K562 (cell line): Measurements from ENCODE around the gene SCYL2. TPM values are rescaled to one million over a fixed set of nuclear protein-coding genes. Genes with fewer than 3 reads are reported as not detected.

Experiments used
- BRD9 ChIP-seq: fragments of 450-650 bp; IDR thresholded peaks from 2 replicates; pipeline ENCODE4 v1.6.1; 2018; ENCODE audit warnings: low read depth; ENCODE audit not compliant: partially characterized antibody
- CREM ChIP-seq: IDR thresholded peaks from 2 replicates; pipeline ENCODE4 v1.6.1; 2014; ENCODE audit warnings: antibody characterized with exemption, low read depth
- KDM1A ChIP-seq, 2 experiments: fragments of 450-650 bp; IDR thresholded peaks; 2 replicates each; pipeline ENCODE4 v1.6.1; 2016; ENCODE audit warnings: mild to moderate bottlenecking in 2 of 2
- MCM3 ChIP-seq: fragments of 450-650 bp; IDR thresholded peaks from 2 replicates; pipeline ENCODE4 v1.6.1; 2016
- PTBP1 ChIP-seq: fragments of 200-400 bp; formaldehyde crosslinking; IDR thresholded peaks from 2 replicates; pipeline ENCODE4 v1.6.1; 2017; ENCODE audit warnings: low read depth, low read length
- RBBP5 ChIP-seq: fragments of 200-600 bp; sonication (generic); IDR thresholded peaks from 2 replicates; pipeline ENCODE4 v1.6.1; 2012; ENCODE audit warnings: borderline replicate concordance, mild to moderate bottlenecking, low read length, control low read depth, inconsistent platforms; ENCODE audit not compliant: insufficient read depth, poor library complexity, severe bottlenecking
- RBM34 ChIP-seq: fragments of 200-400 bp; formaldehyde crosslinking; IDR thresholded peaks from 2 replicates; pipeline ENCODE4 v1.6.1; 2018; ENCODE audit warnings: low read length, borderline replicate concordance; ENCODE audit not compliant: insufficient read depth
- ZBTB17 ChIP-seq: fragments of 450-650 bp; formaldehyde crosslinking; IDR thresholded peaks from 2 replicates; pipeline ENCODE4 v1.4.0; 2020; ENCODE audit warnings: mild to moderate bottlenecking
- ZNF740 ChIP-seq, 3 experiments: fragments of 200-800 bp in 1 of 3; sonication (Bioruptor generic) in 1 of 3; sonication (generic) in 1 of 3; formaldehyde crosslinking in 1 of 3; IDR thresholded peaks; 2 replicates each; pipeline versions ENCODE4 v1.6.1 to v1.8.0; 2016 to 2022; ENCODE audit warnings: mild to moderate bottlenecking in 2 of 3, missing compliant biosample characterization in 2 of 3, missing genetic modification characterization in 2 of 3, missing genetic modification reagents in 1 of 3
- polyA plus RNA-seq, 8 experiments: library from polyadenylated mRNA; depleted of rRNA in 4 of 8; stranded (reverse) in 5 of 8; unstranded in 3 of 8; fragments of >200 nt; fragmentation: Nextera tagmentation in 2 of 8; fragmentation: Illumina TruSeq in 1 of 8; extraction: Ambion mirVana in 2 of 8; extraction: Trizol in 1 of 8; gene quantifications; 2 replicates each; pipeline versions ENCODE4 v1.2.1 to v1.2.3, GENCODE V29; 2011 to 2014; ENCODE audit warnings: inconsistent platforms in 1 of 8, missing spikeins in 1 of 8
- total RNA-seq, 7 experiments: library from RNA; depleted of rRNA in 6 of 7; stranded (reverse); fragments of >200 nt in 6 of 7; fragmentation: Illumina TruSeq in 2 of 7; extraction: Trizol in 2 of 7; gene quantifications; 2 replicates each; pipeline versions ENCODE4 v1.2.1 to v1.2.3, GENCODE V29; 2011 to 2021; ENCODE audit warnings: low replicate concordance in 1 of 7
- TF ChIP-seq, protein P1 (sequence below): fragments of 450-650 bp; IDR thresholded peaks from 2 replicates; pipeline ENCODE4 v1.6.1; 2017; ENCODE audit warnings: antibody characterized with exemption
- TF ChIP-seq, protein P2 (sequence below): fragments of 450-650 bp; IDR thresholded peaks from 2 replicates; pipeline ENCODE4 v1.6.1; 2016; ENCODE audit warnings: borderline replicate concordance
- TF ChIP-seq, protein P3 (sequence below): sonication (generic); formaldehyde crosslinking; IDR thresholded peaks from 2 replicates; pipeline ENCODE4 v1.8.0; 2023; ENCODE audit warnings: mild to moderate bottlenecking, missing genetic modification reagents
- TF ChIP-seq, protein P4 (sequence below): sonication (generic); formaldehyde crosslinking; IDR thresholded peaks from 2 replicates; pipeline ENCODE4 v1.8.1; 2023; ENCODE audit warnings: mild to moderate bottlenecking, missing genetic modification reagents
- TF ChIP-seq, protein P5 (sequence below), 2 experiments: IDR thresholded peaks; 2 replicates each; pipeline ENCODE4 v1.6.1; 2012; ENCODE audit warnings: improper control_type of control experiment in 2 of 2, low read depth in 2 of 2, low read length in 2 of 2, borderline replicate concordance in 1 of 2

The SCYL2 gene
- total and polyA plus RNA-seq, 9 of the 15 experiments (the other 6 are each of a cell fraction or from before 2014, with no cell fraction given) = 9.9 to 49.0 (median 32.9) TPM

- TF ChIP-seq KDM1A (IDR thresholded peaks at IDR 0.05) (no peak), ZBTB17 (CRISPR knock-in tag) (peak; percentile 60; the same call in 1 of the 2 replicates), CREM (peak; percentile 94), RBM34 (no peak), ZNF740 (CRISPR knock-in tag; IDR thresholded peaks at IDR 0.05) (no peak), ZNF740 (tag; IDR thresholded peaks at IDR 0.05) (no peak), BRD9 (no peak), MCM3 (no peak), PTBP1 (no peak), RBBP5 (peak; percentile 94)
- TF ChIP-seq, protein P1, sequence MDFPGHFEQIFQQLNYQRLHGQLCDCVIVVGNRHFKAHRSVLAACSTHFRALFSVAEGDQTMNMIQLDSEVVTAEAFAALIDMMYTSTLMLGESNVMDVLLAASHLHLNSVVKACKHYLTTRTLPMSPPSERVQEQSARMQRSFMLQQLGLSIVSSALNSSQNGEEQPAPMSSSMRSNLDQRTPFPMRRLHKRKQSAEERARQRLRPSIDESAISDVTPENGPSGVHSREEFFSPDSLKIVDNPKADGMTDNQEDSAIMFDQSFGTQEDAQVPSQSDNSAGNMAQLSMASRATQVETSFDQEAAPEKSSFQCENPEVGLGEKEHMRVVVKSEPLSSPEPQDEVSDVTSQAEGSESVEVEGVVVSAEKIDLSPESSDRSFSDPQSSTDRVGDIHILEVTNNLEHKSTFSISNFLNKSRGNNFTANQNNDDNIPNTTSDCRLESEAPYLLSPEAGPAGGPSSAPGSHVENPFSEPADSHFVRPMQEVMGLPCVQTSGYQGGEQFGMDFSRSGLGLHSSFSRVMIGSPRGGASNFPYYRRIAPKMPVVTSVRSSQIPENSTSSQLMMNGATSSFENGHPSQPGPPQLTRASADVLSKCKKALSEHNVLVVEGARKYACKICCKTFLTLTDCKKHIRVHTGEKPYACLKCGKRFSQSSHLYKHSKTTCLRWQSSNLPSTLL = no peak
- TF ChIP-seq, protein P2, sequence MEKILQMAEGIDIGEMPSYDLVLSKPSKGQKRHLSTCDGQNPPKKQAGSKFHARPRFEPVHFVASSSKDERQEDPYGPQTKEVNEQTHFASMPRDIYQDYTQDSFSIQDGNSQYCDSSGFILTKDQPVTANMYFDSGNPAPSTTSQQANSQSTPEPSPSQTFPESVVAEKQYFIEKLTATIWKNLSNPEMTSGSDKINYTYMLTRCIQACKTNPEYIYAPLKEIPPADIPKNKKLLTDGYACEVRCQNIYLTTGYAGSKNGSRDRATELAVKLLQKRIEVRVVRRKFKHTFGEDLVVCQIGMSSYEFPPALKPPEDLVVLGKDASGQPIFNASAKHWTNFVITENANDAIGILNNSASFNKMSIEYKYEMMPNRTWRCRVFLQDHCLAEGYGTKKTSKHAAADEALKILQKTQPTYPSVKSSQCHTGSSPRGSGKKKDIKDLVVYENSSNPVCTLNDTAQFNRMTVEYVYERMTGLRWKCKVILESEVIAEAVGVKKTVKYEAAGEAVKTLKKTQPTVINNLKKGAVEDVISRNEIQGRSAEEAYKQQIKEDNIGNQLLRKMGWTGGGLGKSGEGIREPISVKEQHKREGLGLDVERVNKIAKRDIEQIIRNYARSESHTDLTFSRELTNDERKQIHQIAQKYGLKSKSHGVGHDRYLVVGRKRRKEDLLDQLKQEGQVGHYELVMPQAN = no peak
- TF ChIP-seq, protein P3, sequence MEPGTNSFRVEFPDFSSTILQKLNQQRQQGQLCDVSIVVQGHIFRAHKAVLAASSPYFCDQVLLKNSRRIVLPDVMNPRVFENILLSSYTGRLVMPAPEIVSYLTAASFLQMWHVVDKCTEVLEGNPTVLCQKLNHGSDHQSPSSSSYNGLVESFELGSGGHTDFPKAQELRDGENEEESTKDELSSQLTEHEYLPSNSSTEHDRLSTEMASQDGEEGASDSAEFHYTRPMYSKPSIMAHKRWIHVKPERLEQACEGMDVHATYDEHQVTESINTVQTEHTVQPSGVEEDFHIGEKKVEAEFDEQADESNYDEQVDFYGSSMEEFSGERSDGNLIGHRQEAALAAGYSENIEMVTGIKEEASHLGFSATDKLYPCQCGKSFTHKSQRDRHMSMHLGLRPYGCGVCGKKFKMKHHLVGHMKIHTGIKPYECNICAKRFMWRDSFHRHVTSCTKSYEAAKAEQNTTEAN (CRISPR knock-in tag) = no peak
- TF ChIP-seq, protein P4, sequence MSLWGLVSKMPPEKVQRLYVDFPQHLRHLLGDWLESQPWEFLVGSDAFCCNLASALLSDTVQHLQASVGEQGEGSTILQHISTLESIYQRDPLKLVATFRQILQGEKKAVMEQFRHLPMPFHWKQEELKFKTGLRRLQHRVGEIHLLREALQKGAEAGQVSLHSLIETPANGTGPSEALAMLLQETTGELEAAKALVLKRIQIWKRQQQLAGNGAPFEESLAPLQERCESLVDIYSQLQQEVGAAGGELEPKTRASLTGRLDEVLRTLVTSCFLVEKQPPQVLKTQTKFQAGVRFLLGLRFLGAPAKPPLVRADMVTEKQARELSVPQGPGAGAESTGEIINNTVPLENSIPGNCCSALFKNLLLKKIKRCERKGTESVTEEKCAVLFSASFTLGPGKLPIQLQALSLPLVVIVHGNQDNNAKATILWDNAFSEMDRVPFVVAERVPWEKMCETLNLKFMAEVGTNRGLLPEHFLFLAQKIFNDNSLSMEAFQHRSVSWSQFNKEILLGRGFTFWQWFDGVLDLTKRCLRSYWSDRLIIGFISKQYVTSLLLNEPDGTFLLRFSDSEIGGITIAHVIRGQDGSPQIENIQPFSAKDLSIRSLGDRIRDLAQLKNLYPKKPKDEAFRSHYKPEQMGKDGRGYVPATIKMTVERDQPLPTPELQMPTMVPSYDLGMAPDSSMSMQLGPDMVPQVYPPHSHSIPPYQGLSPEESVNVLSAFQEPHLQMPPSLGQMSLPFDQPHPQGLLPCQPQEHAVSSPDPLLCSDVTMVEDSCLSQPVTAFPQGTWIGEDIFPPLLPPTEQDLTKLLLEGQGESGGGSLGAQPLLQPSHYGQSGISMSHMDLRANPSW (CRISPR knock-in tag) = no peak
- TF ChIP-seq, protein P5, sequence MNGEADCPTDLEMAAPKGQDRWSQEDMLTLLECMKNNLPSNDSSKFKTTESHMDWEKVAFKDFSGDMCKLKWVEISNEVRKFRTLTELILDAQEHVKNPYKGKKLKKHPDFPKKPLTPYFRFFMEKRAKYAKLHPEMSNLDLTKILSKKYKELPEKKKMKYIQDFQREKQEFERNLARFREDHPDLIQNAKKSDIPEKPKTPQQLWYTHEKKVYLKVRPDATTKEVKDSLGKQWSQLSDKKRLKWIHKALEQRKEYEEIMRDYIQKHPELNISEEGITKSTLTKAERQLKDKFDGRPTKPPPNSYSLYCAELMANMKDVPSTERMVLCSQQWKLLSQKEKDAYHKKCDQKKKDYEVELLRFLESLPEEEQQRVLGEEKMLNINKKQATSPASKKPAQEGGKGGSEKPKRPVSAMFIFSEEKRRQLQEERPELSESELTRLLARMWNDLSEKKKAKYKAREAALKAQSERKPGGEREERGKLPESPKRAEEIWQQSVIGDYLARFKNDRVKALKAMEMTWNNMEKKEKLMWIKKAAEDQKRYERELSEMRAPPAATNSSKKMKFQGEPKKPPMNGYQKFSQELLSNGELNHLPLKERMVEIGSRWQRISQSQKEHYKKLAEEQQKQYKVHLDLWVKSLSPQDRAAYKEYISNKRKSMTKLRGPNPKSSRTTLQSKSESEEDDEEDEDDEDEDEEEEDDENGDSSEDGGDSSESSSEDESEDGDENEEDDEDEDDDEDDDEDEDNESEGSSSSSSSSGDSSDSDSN (IDR thresholded peaks at IDR 0.05; ENCODE audit: borderline replicate concordance in 1 of 2, low read depth in 2 of 2, low read length in 2 of 2) = peak in 1 of 2 experiments; percentile 92; a peak in 1 of 4 replicates
These were observed at the start of gene SCYL2, which contains the start of gene DEPDC4 (continued) for GRCh38 chr12:100266835-100267602.
